MCF 10A (cell line): Measurements from ENCODE around the gene HOXA6. TPM values are rescaled to one million over a fixed set of nuclear protein-coding genes. Genes with fewer than 3 reads are reported as not detected.

ENCODE experiments used
- BruUV-seq: library from RNA; stranded (reverse); fragments of 400-500 nt; replicated peaks from 2 replicates; lab custom pipeline; 2021; lab: Mats Ljungman, UMichigan
- CTCF ChIA-PET: fragments of 300-600 bp; sonication (Branson Sonifier 250); formaldehyde crosslinking; extraction: SDS; loops from one replicate; lab custom pipeline; 2021; ENCODE audit warnings: antibody characterized with exemption, inconsistent platforms; lab: Yijun Ruan, JAX
- POLR2A ChIA-PET: fragments of 300-600, 350-650 bp; sonication (Branson Sonifier 250); formaldehyde crosslinking; extraction: SDS; loops from one replicate; lab custom pipeline; 2020; ENCODE audit warnings: antibody characterized with exemption, inconsistent platforms; lab: Yijun Ruan, JAX
- DNase-seq: peaks from one replicate; pipeline ENCODE4 v3.0.0-alpha.2; 2018; ENCODE audit not compliant: unreplicated experiment
- H3K27ac Mint-ChIP-seq: one replicate; pipeline ENCODE4 v1.8.0; 2022; ENCODE audit warnings: mild to moderate bottlenecking, low read depth, mixed read lengths; ENCODE audit not compliant: unreplicated experiment
- H3K27me3 Mint-ChIP-seq: one replicate; pipeline ENCODE4 v1.8.0; 2022; ENCODE audit warnings: mixed read lengths; ENCODE audit not compliant: insufficient read depth, unreplicated experiment
- H3K36me3 Mint-ChIP-seq: one replicate; pipeline ENCODE4 v1.8.0; 2022; ENCODE audit warnings: mild to moderate bottlenecking, moderate library complexity, mixed read lengths; ENCODE audit not compliant: insufficient read depth, unreplicated experiment
- H3K4me1 Mint-ChIP-seq: one replicate; pipeline ENCODE4 v1.8.0; 2022; ENCODE audit warnings: mixed read lengths; ENCODE audit not compliant: insufficient read depth, unreplicated experiment
- H3K4me3 Mint-ChIP-seq: one replicate; pipeline ENCODE4 v1.8.0; 2022; ENCODE audit warnings: mild to moderate bottlenecking, moderate library complexity, mixed read lengths; ENCODE audit not compliant: unreplicated experiment
- H3K9me3 Mint-ChIP-seq: one replicate; pipeline ENCODE4 v1.8.0; 2022; ENCODE audit warnings: mixed read lengths; ENCODE audit not compliant: unreplicated experiment
- CTCF ChIP-seq: fragments of 200-600 bp; IDR thresholded peaks from one replicate; pipeline ENCODE4 v1.8.0; 2022; ENCODE audit warnings: antibody characterized with exemption, mild to moderate bottlenecking; ENCODE audit not compliant: unreplicated experiment
- intact Hi-C: fragments of 100-400 bp; cut with micrococcal nuclease; formaldehyde crosslinking; loops from 2 replicates; pipeline ENCODE4 v1.14.1; 2022
- total RNA-seq: library from RNA; stranded (reverse); gene quantifications from 2 replicates; pipeline ENCODE4 v1.2.3, GENCODE V29; 2022

HOXA6 gene
- total RNA-seq, 1 experiment from 2014 or later, result 0.96 TPM

- DNase-seq, result peak; percentile 55
- no peak for TF ChIP-seq CTCF
- no TSS peak for BruUV-seq
- Mint-ChIP-seq H3K4me3 (peak overlapping the region; percentile 79), H3K36me3 (peaks cover 11% of the 10 kb centered on the region), H3K27ac (peak overlapping the region; percentile 87), H3K4me1 (peaks cover 20% of the 10 kb centered on the region), H3K27me3 (no peaks in the 10 kb centered on the region), H3K9me3 (no peaks in the 10 kb centered on the region)
- ChIA-PET POLR2A (interaction anchor here (0.5 to 6.3 kb wide), 15 partner anchors 10 to 795 kb away, joined by 3 to 59 read pairs (median 4); partner anchors contain the start of genes HOXA1, HOXA5 and HOXA6), CTCF (interaction anchor here (0.5 to 1.7 kb wide), 5 partner anchors 11 to 1382 kb away, joined by 3 to 14 read pairs (median 3); no protein-coding TSS in a partner anchor)
- intact Hi-C loops, result no loop called here
Observed at GRCh38 chr7:27172823-27173510, 25.4 kb upstream of the HOXA6 start.

- ChIA-PET CTCF (interaction anchor here (0.7 to 1.7 kb wide), 5 partner anchors 10 to 1402 kb away, joined by 3 to 14 read pairs (median 6); no protein-coding TSS in a partner anchor), POLR2A (interaction anchor here (0.9 to 6.3 kb wide), 13 partner anchors 10 to 636 kb away, joined by 3 to 59 read pairs (median 12); partner anchors contain the start of genes HOXA1, HOXA5 and HOXA6)
- H3K4me1 Mint-ChIP-seq, result peaks cover 20% of the 10 kb centered on the region
- intact Hi-C loops, result no loop called here
- peak; percentile 63 for DNase-seq
- BruUV-seq, result no TSS peak
- peak overlapping the region; percentile 87 for H3K27ac Mint-ChIP-seq
- TF ChIP-seq CTCF, result no peak
- peaks cover 11% of the 10 kb centered on the region for H3K36me3 Mint-ChIP-seq
- H3K9me3 Mint-ChIP-seq, result no peaks in the 10 kb centered on the region
- no peaks in the 10 kb centered on the region for H3K27me3 Mint-ChIP-seq
- H3K4me3 Mint-ChIP-seq, result peak overlapping the region; percentile 79
Observed at GRCh38 chr7:27172315-27172774, 24.8 kb upstream of the HOXA6 start.

GRCh38 chr7:27171637-27172314 is 24.2 kb upstream of the HOXA6 start:
- no TSS peak for BruUV-seq
- no peak for TF ChIP-seq CTCF
- Mint-ChIP-seq H3K9me3 (no peaks in the 10 kb centered on the region), H3K4me3 (peak overlapping the region; percentile 79), H3K4me1 (peaks cover 20% of the 10 kb centered on the region), H3K27me3 (no peaks in the 10 kb centered on the region), H3K36me3 (peaks cover 11% of the 10 kb centered on the region), H3K27ac (peak overlapping the region; percentile 87)
- ChIA-PET CTCF (interaction anchor here (0.5 to 1.8 kb wide), 7 partner anchors 9 to 1403 kb away, joined by 3 to 10 read pairs (median 3); partner anchors contain the start of gene HOXA5), POLR2A (interaction anchor here (0.6 to 6.3 kb wide), 13 partner anchors 9 to 568 kb away, joined by 3 to 59 read pairs (median 12); partner anchors contain the start of genes HOXA1, HOXA5 and HOXA6)
- intact Hi-C loops, result no loop called here
- peak; percentile 60 for DNase-seq

GRCh38 chr7:27171325-27171636 is 23.7 kb upstream of the HOXA6 start:
- Mint-ChIP-seq H3K27ac (peak overlapping the region; percentile 87), H3K4me3 (peak overlapping the region; percentile 79), H3K9me3 (no peaks in the 10 kb centered on the region), H3K27me3 (no peaks in the 10 kb centered on the region), H3K36me3 (peaks cover 11% of the 10 kb centered on the region), H3K4me1 (peaks cover 20% of the 10 kb centered on the region)
- no peak for TF ChIP-seq CTCF
- intact Hi-C loops, result no loop called here
- ChIA-PET CTCF (interaction anchor here (0.5 to 1.8 kb wide), 7 partner anchors 8 to 108 kb away, joined by 3 to 10 read pairs (median 4); partner anchors contain the start of gene HOXA5), POLR2A (interaction anchor here (0.6 to 6.3 kb wide), 15 partner anchors 9 to 574 kb away, joined by 3 to 59 read pairs (median 5); partner anchors contain the start of genes HOXA1, HOXA5 and HOXA6)
- BruUV-seq, result no TSS peak
- peak; percentile 42 for DNase-seq
